ENCODE results near the gene CDYL2.
A peak's percentile ranks its signal among the peaks of the same experiment; 100 is the strongest.

Gene CDYL2

DNA sequence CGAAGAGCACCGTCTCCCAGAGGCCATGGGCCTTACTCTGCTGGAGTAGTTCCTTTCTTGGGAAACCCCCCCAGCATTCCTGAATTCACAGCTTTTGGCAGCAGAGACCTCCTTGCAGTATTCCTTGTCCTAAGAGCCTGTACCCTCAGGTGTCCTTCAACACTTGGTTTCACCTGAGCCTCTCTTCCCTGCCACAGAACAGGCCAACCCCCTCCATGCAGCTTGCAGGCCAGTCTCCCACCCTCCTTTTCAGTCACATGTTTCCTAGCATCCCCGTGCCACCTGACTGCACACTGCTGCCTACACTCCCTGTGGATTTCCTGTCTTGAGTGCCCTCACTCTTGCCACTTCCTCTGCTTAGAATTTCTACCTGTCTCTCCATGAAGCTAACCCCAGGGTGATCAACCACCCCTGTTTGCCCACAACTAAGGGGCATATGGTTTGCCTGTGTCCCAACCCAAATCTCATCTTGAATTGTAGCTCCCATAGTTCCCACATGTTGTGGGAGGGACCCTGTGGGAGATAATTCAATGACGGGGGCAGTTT, 198.1 kb downstream of the CDYL2 start:
- Mint-ChIP-seq H3K4me1 (ENCODE audit: low read depth) (peaks cover 11% of the 10 kb centered on the region), H3K9me3 (peaks cover 11% of the 10 kb centered on the region), H3K4me3 (no peak overlapping the region), H3K27ac (no peak overlapping the region), H3K36me3 (ENCODE audit: low read depth) (peaks cover 25% of the 10 kb centered on the region), H3K27me3 (no peaks in the 10 kb centered on the region)
- intact Hi-C loops (cut with micrococcal nuclease): no loop called here

GRCh38 chr16:80604600-80605355, 199.6 kb downstream of the CDYL2 start:
- no peaks in the 10 kb centered on the region for H3K4me1 Mint-ChIP-seq (ENCODE audit: low read depth)
- H3K4me3 Mint-ChIP-seq: no peak overlapping the region
- H3K36me3 Mint-ChIP-seq (ENCODE audit: low read depth): peaks cover 25% of the 10 kb centered on the region
- intact Hi-C loops (cut with micrococcal nuclease): no loop called here
- H3K9me3 Mint-ChIP-seq: peaks cover 11% of the 10 kb centered on the region
- H3K27ac Mint-ChIP-seq: no peak overlapping the region
- H3K27me3 Mint-ChIP-seq: no peaks in the 10 kb centered on the region

- Mint-ChIP-seq H3K27ac (no peak overlapping the region), H3K4me1 (ENCODE audit: low read depth) (no peaks in the 10 kb centered on the region), H3K36me3 (ENCODE audit: low read depth) (peaks cover 25% of the 10 kb centered on the region), H3K4me3 (no peak overlapping the region), H3K27me3 (no peaks in the 10 kb centered on the region), H3K9me3 (peaks cover 11% of the 10 kb centered on the region)
- intact Hi-C loops (cut with micrococcal nuclease): no loop called here
Measured at GRCh38 chr16:80602894-80603293, 201.5 kb downstream of the CDYL2 start.

DNA sequence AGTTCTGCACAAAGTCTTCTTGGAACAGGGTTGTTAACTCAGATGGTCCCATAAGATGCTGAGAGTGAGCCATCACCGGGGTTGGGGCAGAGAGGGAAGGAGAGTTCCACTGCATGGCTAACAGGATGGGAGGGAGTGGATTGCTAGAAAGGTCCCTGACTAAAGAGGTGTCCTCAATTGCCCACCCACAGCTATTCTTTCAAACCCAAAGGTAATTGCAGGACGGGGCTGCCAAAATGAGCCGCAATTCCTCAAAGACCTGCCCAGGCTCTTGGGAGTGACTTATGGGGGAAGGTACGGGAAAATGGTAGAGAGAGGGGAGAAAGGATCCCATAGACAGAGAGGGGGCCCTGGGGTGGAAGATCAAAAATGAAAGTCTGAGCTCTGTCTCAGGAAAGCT, 203.2 kb downstream of the CDYL2 start:
- Mint-ChIP-seq H3K4me3 (no peak overlapping the region), H3K27me3 (no peaks in the 10 kb centered on the region), H3K9me3 (peaks cover 12% of the 10 kb centered on the region), H3K27ac (no peak overlapping the region), H3K4me1 (ENCODE audit: low read depth) (no peaks in the 10 kb centered on the region), H3K36me3 (ENCODE audit: low read depth) (peaks cover 10% of the 10 kb centered on the region)
- intact Hi-C loops (cut with micrococcal nuclease): no loop called here

DNA sequence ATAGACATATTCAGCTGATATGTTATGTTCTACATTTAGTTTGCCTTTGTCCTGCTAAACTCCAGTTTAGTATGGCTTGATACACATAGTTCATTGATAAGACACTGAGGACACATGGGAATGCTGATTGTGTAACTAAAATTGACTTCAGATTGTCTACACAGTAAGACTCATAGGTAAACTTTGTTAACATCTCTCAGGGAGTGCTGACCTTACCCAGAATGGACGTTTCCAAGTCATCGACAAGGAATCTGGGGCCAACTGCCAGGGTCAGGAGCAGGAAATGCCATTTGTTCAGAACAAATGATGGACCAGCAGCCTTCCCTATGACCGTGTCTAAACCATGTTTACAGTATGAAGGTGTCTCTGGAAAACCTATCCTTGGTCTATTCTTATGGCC, 204.9 kb downstream of the CDYL2 start:
- H3K27ac Mint-ChIP-seq: no peak overlapping the region
- intact Hi-C loops (cut with micrococcal nuclease): no loop called here
- peaks cover 16% of the 10 kb centered on the region for H3K9me3 Mint-ChIP-seq
- no peak overlapping the region for H3K4me3 Mint-ChIP-seq
- no peaks in the 10 kb centered on the region for H3K27me3 Mint-ChIP-seq
- H3K4me1 Mint-ChIP-seq (ENCODE audit: low read depth): no peaks in the 10 kb centered on the region
- peaks cover 8% of the 10 kb centered on the region for H3K36me3 Mint-ChIP-seq (ENCODE audit: low read depth)

DNA sequence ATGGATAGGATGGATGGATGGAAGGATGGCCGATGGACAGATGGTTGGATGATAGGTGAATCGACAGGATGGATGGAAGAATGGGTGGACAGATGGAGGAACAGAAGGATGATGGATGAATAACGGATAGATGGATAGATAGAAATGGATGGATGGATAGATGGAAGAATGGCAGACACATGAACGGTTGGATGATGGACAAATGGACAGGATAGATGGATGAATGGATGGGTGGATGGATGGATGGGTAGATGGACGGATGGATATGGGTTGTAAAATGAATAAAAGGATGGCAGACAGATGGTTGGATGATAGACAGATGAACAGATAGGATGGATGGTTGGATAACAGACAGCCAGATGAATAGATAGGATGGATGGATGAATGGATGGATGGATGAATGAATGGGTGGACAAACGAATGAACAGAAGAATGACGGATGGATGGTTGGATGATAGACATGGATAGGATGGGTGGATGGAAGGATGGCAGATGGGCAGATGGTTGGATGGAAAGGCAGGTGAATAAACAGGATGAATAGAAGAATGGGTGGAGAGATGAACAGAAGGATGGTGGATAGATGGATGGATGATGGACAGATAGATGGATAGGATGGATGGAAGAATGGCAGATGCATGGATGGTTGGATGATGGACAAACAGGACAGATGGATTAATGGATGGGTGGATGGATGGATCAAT, 207.7 kb downstream of the CDYL2 start:
- Mint-ChIP-seq H3K27me3 (peaks cover 2% of the 10 kb centered on the region), H3K4me3 (no peak overlapping the region), H3K4me1 (ENCODE audit: low read depth) (no peaks in the 10 kb centered on the region), H3K9me3 (peaks cover 16% of the 10 kb centered on the region), H3K36me3 (ENCODE audit: low read depth) (no peaks in the 10 kb centered on the region), H3K27ac (no peak overlapping the region)
- intact Hi-C loops (cut with micrococcal nuclease): no loop called here

DNA sequence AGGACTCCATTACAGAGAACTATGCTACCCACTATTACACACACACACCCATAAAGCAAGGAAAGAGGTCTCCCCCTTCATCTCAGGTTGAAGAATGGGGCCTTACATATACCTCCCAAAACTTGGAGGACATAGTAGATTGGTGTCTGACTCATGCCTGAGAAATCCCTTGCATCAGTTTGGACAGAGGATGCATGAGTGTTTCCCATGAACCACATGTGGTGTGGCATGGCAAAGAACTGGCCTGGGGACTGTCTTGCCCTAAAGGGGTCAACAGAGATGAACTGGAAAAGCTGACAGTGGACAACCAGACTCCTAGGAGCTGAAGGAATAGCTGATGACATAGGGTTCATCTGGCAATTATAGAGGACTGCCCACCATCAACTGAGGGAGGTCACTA, 209.6 kb downstream of the CDYL2 start:
- Mint-ChIP-seq H3K36me3 (ENCODE audit: low read depth) (no peaks in the 10 kb centered on the region), H3K27ac (no peak overlapping the region), H3K4me1 (ENCODE audit: low read depth) (no peaks in the 10 kb centered on the region), H3K27me3 (peaks cover 4% of the 10 kb centered on the region), H3K9me3 (peaks cover 16% of the 10 kb centered on the region), H3K4me3 (no peak overlapping the region)
- intact Hi-C loops (cut with micrococcal nuclease): no loop called here

DNA sequence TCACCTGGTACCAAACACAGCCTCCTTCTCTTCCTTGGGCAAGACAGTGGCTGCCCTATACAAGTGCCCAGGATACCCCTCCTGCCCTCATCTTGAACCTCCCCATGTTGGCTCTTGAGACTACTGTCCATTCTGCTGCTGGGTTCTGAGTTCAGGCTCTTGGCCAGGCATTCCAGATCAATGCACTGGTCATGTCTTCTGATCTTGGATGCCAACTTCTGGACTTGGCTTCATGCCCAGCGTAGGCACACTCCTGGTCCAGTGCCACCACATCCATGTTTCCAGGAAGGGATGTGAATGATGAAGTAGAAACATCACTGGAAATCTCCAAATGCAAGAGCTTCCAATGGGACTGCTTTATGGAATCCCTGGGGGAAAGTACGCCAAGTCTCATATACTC, 212.1 kb downstream of the CDYL2 start:
- Mint-ChIP-seq H3K9me3 (peaks cover 16% of the 10 kb centered on the region), H3K4me3 (no peak overlapping the region), H3K36me3 (ENCODE audit: low read depth) (no peaks in the 10 kb centered on the region), H3K27me3 (peaks cover 6% of the 10 kb centered on the region), H3K4me1 (ENCODE audit: low read depth) (peaks cover 4% of the 10 kb centered on the region), H3K27ac (no peak overlapping the region)
- intact Hi-C loops (cut with micrococcal nuclease): no loop called here

- intact Hi-C loops (cut with micrococcal nuclease): no loop called here
- Mint-ChIP-seq H3K36me3 (ENCODE audit: low read depth) (no peaks in the 10 kb centered on the region), H3K4me3 (no peak overlapping the region), H3K9me3 (peaks cover 6% of the 10 kb centered on the region), H3K27me3 (peaks cover 6% of the 10 kb centered on the region), H3K4me1 (ENCODE audit: low read depth) (peaks cover 14% of the 10 kb centered on the region), H3K27ac (no peak overlapping the region)
Measured at GRCh38 chr16:80591071-80591915, 213.1 kb downstream of the CDYL2 start.

GRCh38 chr16:80587071-80587470, 217.3 kb downstream of the CDYL2 start:
- Mint-ChIP-seq H3K4me1 (ENCODE audit: low read depth) (peaks cover 38% of the 10 kb centered on the region), H3K9me3 (peaks cover 20% of the 10 kb centered on the region), H3K27me3 (peaks cover 5% of the 10 kb centered on the region), H3K4me3 (no peak overlapping the region), H3K27ac (peak overlapping the region; percentile 62), H3K36me3 (ENCODE audit: low read depth) (no peaks in the 10 kb centered on the region)
- intact Hi-C loops (cut with micrococcal nuclease): loop anchor here (10.0 kb wide), 1 partner anchor 68 kb away; no protein-coding TSS in a partner anchor

- intact Hi-C loops (cut with micrococcal nuclease): loop anchor here (10.0 kb wide), 1 partner anchor 68 kb away; no protein-coding TSS in a partner anchor
- H3K27me3 Mint-ChIP-seq: peaks cover 5% of the 10 kb centered on the region
- no peaks in the 10 kb centered on the region for H3K36me3 Mint-ChIP-seq (ENCODE audit: low read depth)
- peak overlapping the region; percentile 62 for H3K27ac Mint-ChIP-seq
- peaks cover 22% of the 10 kb centered on the region for H3K9me3 Mint-ChIP-seq
- H3K4me1 Mint-ChIP-seq (ENCODE audit: low read depth): peaks cover 38% of the 10 kb centered on the region
- H3K4me3 Mint-ChIP-seq: no peak overlapping the region
Measured at GRCh38 chr16:80586476-80586875, 217.9 kb downstream of the CDYL2 start.

GRCh38 chr16:80585764-80586163, 218.6 kb downstream of the CDYL2 start:
- no peaks in the 10 kb centered on the region for H3K36me3 Mint-ChIP-seq (ENCODE audit: low read depth)
- H3K9me3 Mint-ChIP-seq: peaks cover 29% of the 10 kb centered on the region
- peaks cover 9% of the 10 kb centered on the region for H3K27me3 Mint-ChIP-seq
- intact Hi-C loops (cut with micrococcal nuclease): loop anchor here (10.0 kb wide), 1 partner anchor 69 kb away; no protein-coding TSS in a partner anchor
- no peak overlapping the region for H3K4me3 Mint-ChIP-seq
- peaks cover 44% of the 10 kb centered on the region for H3K4me1 Mint-ChIP-seq (ENCODE audit: low read depth)
- no peak overlapping the region for H3K27ac Mint-ChIP-seq

DNA sequence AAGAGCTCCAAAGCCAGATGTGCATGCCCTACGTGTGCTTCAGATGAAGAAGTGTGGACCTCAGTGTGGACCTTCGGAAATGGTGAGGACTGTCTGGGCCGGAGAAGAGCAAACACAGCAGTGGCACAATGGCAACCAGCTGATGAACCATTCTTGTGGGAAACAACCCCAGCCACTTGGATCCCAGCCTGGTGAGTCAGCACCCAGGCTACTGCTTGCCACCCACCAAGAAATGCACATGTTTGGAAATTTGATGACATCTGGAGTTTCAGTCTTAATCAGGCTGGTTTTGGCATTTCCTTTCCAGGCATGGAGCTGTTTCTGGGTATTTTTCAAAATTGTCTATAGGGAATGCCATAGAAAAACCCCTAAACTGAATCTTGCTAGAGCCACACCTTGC, 220.9 kb downstream of the CDYL2 start:
- H3K4me3 Mint-ChIP-seq: no peak overlapping the region
- peaks cover 11% of the 10 kb centered on the region for H3K27me3 Mint-ChIP-seq
- no peaks in the 10 kb centered on the region for H3K36me3 Mint-ChIP-seq (ENCODE audit: low read depth)
- intact Hi-C loops (cut with micrococcal nuclease): loop anchor here (10.0 kb wide), 1 partner anchor 71 kb away; no protein-coding TSS in a partner anchor
- peaks cover 29% of the 10 kb centered on the region for H3K9me3 Mint-ChIP-seq
- H3K27ac Mint-ChIP-seq: peak overlapping the region; percentile 83
- peaks cover 46% of the 10 kb centered on the region for H3K4me1 Mint-ChIP-seq (ENCODE audit: low read depth)
